HFF-Myc (cell line): Measurements from ENCODE around the gene GDA.
"Not testable (repeated sequence)": the region's sequence is repeated elsewhere in the genome, so short reads cannot be mapped to it uniquely, and the experiment has no call there.

Experiments used
- DNase-seq: peaks from one replicate; pipeline ENCODE4 v3.0.0-alpha.2; 2011; ENCODE audit warnings: low read depth; ENCODE audit errors: extremely low read depth
- H3K4me3 ChIP-seq: replicated peaks from 2 replicates; pipeline ENCODE4 v1.5.1; 2011; ENCODE audit warnings: low read depth, mild to moderate bottlenecking, control low read depth, low read length
- CTCF ChIP-seq: IDR thresholded peaks from 2 replicates; pipeline ENCODE4 v1.5.1; 2012; ENCODE audit warnings: mild to moderate bottlenecking, low read depth, low read length, control low read depth; ENCODE audit errors: missing control alignments

The GDA gene

GRCh38 chr9:72289401-72289800, 140.2 kb downstream of the GDA start:
- TF ChIP-seq CTCF, result no peak
- no peak for DNase-seq
- H3K4me3 ChIP-seq, result no peak overlapping the region

GRCh38 chr9:72290311-72290710, 141.1 kb downstream of the GDA start:
- TF ChIP-seq CTCF, result no peak
- H3K4me3 ChIP-seq, result no peak overlapping the region
- DNase-seq, result no peak

- not testable (repeated sequence) for DNase-seq, H3K4me3 ChIP-seq
These were observed 142.3 kb downstream of the GDA start for GRCh38 chr9:72291576-72291975.

GRCh38 chr9:72292256-72292682, 143.0 kb downstream of the GDA start:
- peak; percentile 13 for TF ChIP-seq CTCF
- DNase-seq, result no peak
- no peak overlapping the region for H3K4me3 ChIP-seq

- DNase-seq, result no peak
- no peak overlapping the region for H3K4me3 ChIP-seq
- no peak for TF ChIP-seq CTCF
These were observed 143.8 kb downstream of the GDA start for GRCh38 chr9:72292874-72293607.

- no peak overlapping the region for H3K4me3 ChIP-seq
- DNase-seq, result no peak
- no peak for TF ChIP-seq CTCF
These were observed 145.7 kb downstream of the GDA start for GRCh38 chr9:72294936-72295335.

GRCh38 chr9:72297516-72297915, 148.3 kb downstream of the GDA start:
- DNase-seq, result no peak
- no peak for TF ChIP-seq CTCF

More at GRCh38 chr9:72297516-72297915, 148.3 kb downstream of the GDA start:
- no peak overlapping the region for H3K4me3 ChIP-seq
